ENCODE data around the gene GFOD1. TPM values are rescaled to one million over a fixed set of nuclear protein-coding genes. Genes with fewer than 3 reads are reported as not detected.

GFOD1 gene
- total and polyA plus RNA-seq, 5 experiments from 2014 or later = 0.08 to 2.0 (median 1.2) TPM

- ATAC-seq (no peak), DNase-seq (no peak)
- peak overlapping the region in 1 of 10 donors; percentile 1 for H3K27ac Mint-ChIP-seq
- no peaks in the 10 kb centered on the region for H3K27me3 Mint-ChIP-seq
- POLR2A ChIA-PET = no interaction called here
- peaks cover 0 to 27% (median 3%) of the 10 kb centered on the region in 4 donors for H3K4me1 Mint-ChIP-seq
- no peaks in the 10 kb centered on the region for H3K36me3 Mint-ChIP-seq
- no peaks in the 10 kb centered on the region for H3K9me3 Mint-ChIP-seq
- no peak overlapping the region for H3K4me3 Mint-ChIP-seq
Measured at GRCh38 chr6:13409991-13410390, 77.4 kb downstream of the GFOD1 start.

GRCh38 chr6:13407709-13408695 is 79.4 kb downstream of the GFOD1 start:
- Mint-ChIP-seq H3K36me3 (no peaks in the 10 kb centered on the region), H3K27me3 (no peaks in the 10 kb centered on the region), H3K4me3 (no peak overlapping the region), H3K4me1 (peaks cover 0 to 30% (median 2%) of the 10 kb centered on the region in 4 donors), H3K27ac (peak overlapping the region in 2 of 10 donors; percentile 11 to 43), H3K9me3 (no peaks in the 10 kb centered on the region)
- DNase-seq (no peak), ATAC-seq (no peak)
- POLR2A ChIA-PET = no interaction called here

- DNase-seq (no peak), ATAC-seq (no peak)
- Mint-ChIP-seq H3K27me3 (no peaks in the 10 kb centered on the region), H3K27ac (peak overlapping the region in 1 of 10 donors; percentile 11), H3K9me3 (no peaks in the 10 kb centered on the region), H3K4me3 (no peak overlapping the region), H3K36me3 (no peaks in the 10 kb centered on the region), H3K4me1 (peaks cover 0 to 27% (median 2%) of the 10 kb centered on the region in 4 donors)
- POLR2A ChIA-PET = no interaction called here
Measured at GRCh38 chr6:13407368-13407708, 80.1 kb downstream of the GFOD1 start.

GRCh38 chr6:13406781-13407180 is 80.6 kb downstream of the GFOD1 start:
- ATAC-seq (no peak), DNase-seq (no peak)
- Mint-ChIP-seq H3K27ac (no peak overlapping the region), H3K4me1 (peaks cover 0 to 24% (median 2%) of the 10 kb centered on the region in 4 donors), H3K4me3 (no peak overlapping the region), H3K9me3 (no peaks in the 10 kb centered on the region), H3K27me3 (no peaks in the 10 kb centered on the region), H3K36me3 (no peaks in the 10 kb centered on the region)
- POLR2A ChIA-PET = no interaction called here

- Mint-ChIP-seq H3K27ac (no peak overlapping the region), H3K4me1 (peaks cover 0 to 26% (median 2%) of the 10 kb centered on the region in 4 donors), H3K4me3 (no peak overlapping the region), H3K36me3 (no peaks in the 10 kb centered on the region), H3K27me3 (no peaks in the 10 kb centered on the region), H3K9me3 (no peaks in the 10 kb centered on the region)
- POLR2A ChIA-PET = no interaction called here
- DNase-seq (no peak), ATAC-seq (no peak)
Measured at GRCh38 chr6:13405961-13406477, 81.4 kb downstream of the GFOD1 start.

GRCh38 chr6:13404892-13405254 is 82.5 kb downstream of the GFOD1 start:
- Mint-ChIP-seq H3K36me3 (no peaks in the 10 kb centered on the region), H3K27me3 (no peaks in the 10 kb centered on the region), H3K4me3 (no peak overlapping the region), H3K4me1 (peaks cover 0 to 32% (median 0%) of the 10 kb centered on the region in 4 donors), H3K9me3 (no peaks in the 10 kb centered on the region), H3K27ac (no peak overlapping the region)
- POLR2A ChIA-PET = no interaction called here
- ATAC-seq (no peak), DNase-seq (no peak)

GRCh38 chr6:13404228-13404891 is 83.0 kb downstream of the GFOD1 start:
- H3K36me3 Mint-ChIP-seq = no peaks in the 10 kb centered on the region
- no peaks in the 10 kb centered on the region for H3K9me3 Mint-ChIP-seq
- peaks cover 0 to 31% (median 0%) of the 10 kb centered on the region in 4 donors for H3K4me1 Mint-ChIP-seq
- POLR2A ChIA-PET = no interaction called here
- H3K4me3 Mint-ChIP-seq = no peak overlapping the region
- H3K27ac Mint-ChIP-seq = no peak overlapping the region
- ATAC-seq = no peak
- DNase-seq = no peak
- H3K27me3 Mint-ChIP-seq = no peaks in the 10 kb centered on the region

- no peak overlapping the region for H3K4me3 Mint-ChIP-seq
- ATAC-seq (no peak), DNase-seq (no peak)
- H3K9me3 Mint-ChIP-seq = no peaks in the 10 kb centered on the region
- peaks cover 0 to 32% (median 0%) of the 10 kb centered on the region in 4 donors for H3K4me1 Mint-ChIP-seq
- no peaks in the 10 kb centered on the region for H3K36me3 Mint-ChIP-seq
- H3K27ac Mint-ChIP-seq = no peak overlapping the region
- POLR2A ChIA-PET = no interaction called here
- no peaks in the 10 kb centered on the region for H3K27me3 Mint-ChIP-seq
Measured at GRCh38 chr6:13402711-13403110, 84.7 kb downstream of the GFOD1 start.

- Mint-ChIP-seq H3K4me3 (no peak overlapping the region), H3K27me3 (no peaks in the 10 kb centered on the region), H3K9me3 (no peaks in the 10 kb centered on the region), H3K36me3 (no peaks in the 10 kb centered on the region), H3K4me1 (peaks cover 0 to 42% (median 0%) of the 10 kb centered on the region in 4 donors), H3K27ac (no peak overlapping the region)
- POLR2A ChIA-PET = no interaction called here
- DNase-seq (no peak), ATAC-seq (no peak)
Measured at GRCh38 chr6:13400772-13401171, 86.6 kb downstream of the GFOD1 start.

GRCh38 chr6:13398421-13398994 is 88.9 kb downstream of the GFOD1 start:
- ATAC-seq (no peak), DNase-seq (no peak)
- POLR2A ChIA-PET = no interaction called here
- Mint-ChIP-seq H3K36me3 (no peaks in the 10 kb centered on the region), H3K27ac (no peak overlapping the region), H3K4me1 (peaks cover 0 to 38% (median 0%) of the 10 kb centered on the region in 4 donors), H3K9me3 (no peaks in the 10 kb centered on the region), H3K27me3 (no peaks in the 10 kb centered on the region), H3K4me3 (no peak overlapping the region)

- Mint-ChIP-seq H3K27ac (peak overlapping the region in 1 of 10 donors; percentile 28), H3K4me3 (no peak overlapping the region), H3K4me1 (peaks cover 0 to 38% (median 0%) of the 10 kb centered on the region in 4 donors), H3K9me3 (no peaks in the 10 kb centered on the region), H3K27me3 (no peaks in the 10 kb centered on the region), H3K36me3 (no peaks in the 10 kb centered on the region)
- ATAC-seq (no peak), DNase-seq (no peak)
- POLR2A ChIA-PET = no interaction called here
Measured at GRCh38 chr6:13398069-13398381, 89.4 kb downstream of the GFOD1 start.

GRCh38 chr6:13397359-13398068 is 89.9 kb downstream of the GFOD1 start:
- ATAC-seq (no peak), DNase-seq (no peak)
- Mint-ChIP-seq H3K27me3 (no peaks in the 10 kb centered on the region), H3K4me3 (no peak overlapping the region), H3K27ac (peak overlapping the region in 1 of 10 donors; percentile 68), H3K4me1 (peaks cover 0 to 38% (median 0%) of the 10 kb centered on the region in 4 donors), H3K36me3 (no peaks in the 10 kb centered on the region), H3K9me3 (no peaks in the 10 kb centered on the region)
- POLR2A ChIA-PET = no interaction called here

Measured in naive thymus-derived CD8-positive, alpha-beta T cell (primary cell).